Mucosa of descending colon (tissue), 3 donors: Measurements from ENCODE around the gene SLC10A7. TPM values are rescaled to one million over a fixed set of nuclear protein-coding genes. Genes with fewer than 3 reads are reported as not detected.

Experiments
- ATAC-seq: fragments of 200-7000 bp; cut with Tn5 transposase; one replicate; pipeline ENCODE4 v1.9.1; 2020; ENCODE audit warnings: mild to moderate bottlenecking, moderate library complexity
- DNase-seq, 3 donors: peaks; one replicate each; pipeline ENCODE4 v3.0.0-alpha.2; 2020
- H3K36me3 ChIP-seq: fragments of 200-600 bp; one replicate; pipeline ENCODE4 v1.8.0; 2021; ENCODE audit warnings: low read depth, mild to moderate bottlenecking
- H3K4me1 ChIP-seq: fragments of 200-600 bp; one replicate; pipeline ENCODE4 v1.8.0; 2021; ENCODE audit warnings: low read depth, mild to moderate bottlenecking
- H3K4me3 ChIP-seq: fragments of 200-600 bp; one replicate; pipeline ENCODE4 v1.8.0; 2021; ENCODE audit warnings: mild to moderate bottlenecking
- H3K9me3 ChIP-seq: fragments of 200-600 bp; one replicate; pipeline ENCODE4 v1.8.0; 2021; ENCODE audit warnings: mild to moderate bottlenecking
- CTCF ChIP-seq: fragments of 200-600 bp; IDR thresholded peaks from one replicate; pipeline ENCODE4 v1.8.0; 2022; ENCODE audit warnings: antibody characterized with exemption, mild to moderate bottlenecking
- intact Hi-C, 2 donors: fragments of 100-400 bp; cut with DNase I in 1 of 2; cut with micrococcal nuclease in 1 of 2; formaldehyde crosslinking; loops; one replicate each; pipeline versions ENCODE4 v1.11.0 to v1.11.1; 2022; cut with DNase I, micrococcal nuclease
- total RNA-seq, 3 donors: library from RNA; stranded (reverse); fragmentation: NEBNext Ultra II Directional in 2 of 3; extraction: Animal tissue kit (Norgen Biotek cat#: 25700) in 2 of 3; gene quantifications; one replicate each; pipeline versions ENCODE4 v1.2.1 to v1.2.4, GENCODE V29; 2021 to 2023
- donor health status: DM: no; HTN: no; CAD: no; lungs with moderate emphysema.
- donor health status: DM: no; HTN: no; CAD: no.
- donor health status: DM: no; HTN: yes; CAD: no.

Gene SLC10A7
- total RNA-seq, 3 donors from 2014 or later = 10.8 to 18.4 (median 18.1) TPM

DNA sequence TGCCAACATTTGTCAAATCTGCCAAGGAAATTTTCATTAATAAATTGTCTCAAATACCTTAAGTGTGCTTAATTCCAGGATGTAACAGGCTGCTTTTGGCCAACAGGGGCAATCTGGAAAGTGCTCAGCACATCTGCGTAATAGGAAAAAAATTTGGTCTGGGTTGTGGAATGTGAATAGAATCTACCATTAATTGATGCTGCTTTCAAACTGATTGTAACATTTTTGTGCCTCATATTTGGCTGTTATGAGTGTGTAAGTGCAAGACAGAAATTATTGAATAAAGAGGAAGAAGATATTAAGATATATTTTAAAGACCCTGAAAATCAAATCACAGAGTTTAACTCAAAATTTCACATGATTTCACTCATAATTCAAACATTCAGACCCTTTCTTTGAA lies 266.3 kb downstream of the SLC10A7 start:
- no peaks in the 10 kb centered on the region for H3K36me3 ChIP-seq
- H3K4me1 ChIP-seq = no peaks in the 10 kb centered on the region
- ATAC-seq (no peak), DNase-seq (no peak)
- TF ChIP-seq CTCF = no peak
- H3K9me3 ChIP-seq = no peaks in the 10 kb centered on the region
- H3K4me3 ChIP-seq = no peak overlapping the region
- intact Hi-C loops = no loop called here

DNA sequence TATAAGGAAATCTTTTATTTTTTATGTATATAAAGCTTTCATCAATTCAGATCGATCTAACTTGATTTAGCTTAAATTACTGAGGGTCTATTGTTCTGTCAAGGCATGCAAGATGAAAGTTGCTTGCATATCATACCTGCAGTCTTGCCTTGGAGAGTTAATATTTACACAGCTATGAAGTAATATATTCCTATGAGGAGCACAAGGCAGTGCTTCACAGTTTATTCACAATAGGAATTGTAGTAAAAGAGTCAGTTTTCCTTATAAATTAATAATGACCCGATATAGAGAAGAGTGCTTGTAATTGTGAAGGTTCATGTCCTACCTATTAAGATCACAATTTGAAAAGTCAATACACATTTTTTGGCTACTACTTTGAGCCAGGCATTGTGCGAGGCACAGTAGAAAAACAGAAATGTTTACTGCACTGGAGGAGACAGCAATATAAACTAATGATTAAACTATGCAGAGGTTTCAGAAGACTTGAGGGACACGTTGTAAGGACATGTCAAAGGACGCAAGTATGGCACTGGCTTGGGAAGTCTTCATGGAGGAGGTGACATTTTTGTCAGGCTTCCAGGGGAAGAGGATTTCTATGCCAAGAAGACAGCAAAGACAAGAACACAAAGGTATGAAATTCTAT lies 268.6 kb downstream of the SLC10A7 start:
- Histone ChIP-seq H3K4me3 (no peak overlapping the region), H3K4me1 (no peaks in the 10 kb centered on the region), H3K9me3 (no peaks in the 10 kb centered on the region), H3K36me3 (no peaks in the 10 kb centered on the region)
- TF ChIP-seq CTCF = no peak
- ATAC-seq (peak; percentile 63), DNase-seq (no peak)
- intact Hi-C loops = no loop called here

- intact Hi-C loops = no loop called here
- Histone ChIP-seq H3K4me1 (peaks cover 7% of the 10 kb centered on the region), H3K9me3 (no peaks in the 10 kb centered on the region), H3K4me3 (no peak overlapping the region), H3K36me3 (no peaks in the 10 kb centered on the region)
- no peak for DNase-seq
- no peak for ATAC-seq
- TF ChIP-seq CTCF = no peak
Observed at GRCh38 chr4:146247356-146247755, 274.4 kb downstream of the SLC10A7 start.

GRCh38 chr4:146246381-146246780 lies 275.4 kb downstream of the SLC10A7 start:
- no peak for TF ChIP-seq CTCF
- peaks cover 16% of the 10 kb centered on the region for H3K4me1 ChIP-seq
- H3K9me3 ChIP-seq = no peaks in the 10 kb centered on the region
- DNase-seq (no peak), ATAC-seq (no peak)
- no peaks in the 10 kb centered on the region for H3K36me3 ChIP-seq
- intact Hi-C loops = no loop called here
- no peak overlapping the region for H3K4me3 ChIP-seq

DNA sequence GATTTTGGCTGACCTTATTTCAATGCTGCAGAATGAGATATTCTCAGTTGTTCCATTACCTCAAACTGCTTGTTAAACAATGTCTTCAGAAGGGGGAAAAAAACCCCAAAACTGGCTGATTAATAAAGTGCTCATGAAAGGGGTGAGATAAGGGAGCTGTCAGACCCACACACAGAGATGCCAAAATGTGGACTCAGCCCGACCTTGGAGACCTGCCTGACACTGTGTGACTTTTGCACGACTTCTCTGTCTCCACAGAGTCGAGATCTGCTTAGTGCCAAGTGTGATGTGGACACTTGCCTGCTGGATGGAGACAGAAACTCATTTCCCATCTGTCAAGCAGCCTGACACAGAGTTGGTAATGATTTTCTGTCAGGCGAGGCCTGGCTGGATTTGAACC lies 275.9 kb downstream of the SLC10A7 start:
- no peak for DNase-seq
- no peak for TF ChIP-seq CTCF
- no peaks in the 10 kb centered on the region for H3K9me3 ChIP-seq
- ATAC-seq = no peak
- intact Hi-C loops = no loop called here
- no peak overlapping the region for H3K4me3 ChIP-seq
- H3K4me1 ChIP-seq = peaks cover 16% of the 10 kb centered on the region
- no peaks in the 10 kb centered on the region for H3K36me3 ChIP-seq

- Histone ChIP-seq H3K4me1 (peaks cover 16% of the 10 kb centered on the region), H3K36me3 (no peaks in the 10 kb centered on the region), H3K9me3 (no peaks in the 10 kb centered on the region), H3K4me3 (no peak overlapping the region)
- ATAC-seq (peak; percentile 35), DNase-seq (peak in 2 of 3 donors; percentile 21 to 45)
- TF ChIP-seq CTCF = no peak
- intact Hi-C loops = no loop called here
Observed at GRCh38 chr4:146245246-146245645, 276.5 kb downstream of the SLC10A7 start.
